ENCODE data around the gene HSD17B3. TPM values are rescaled to one million over a fixed set of nuclear protein-coding genes. Genes with fewer than 3 reads are reported as not detected.
A peak's percentile ranks its signal among the peaks of the same experiment; 100 is the strongest.

HSD17B3 gene
- total and polyA plus RNA-seq, 2 donors (not counting 1 experiment from before 2014, with no cell fraction given) = not detected

DNA sequence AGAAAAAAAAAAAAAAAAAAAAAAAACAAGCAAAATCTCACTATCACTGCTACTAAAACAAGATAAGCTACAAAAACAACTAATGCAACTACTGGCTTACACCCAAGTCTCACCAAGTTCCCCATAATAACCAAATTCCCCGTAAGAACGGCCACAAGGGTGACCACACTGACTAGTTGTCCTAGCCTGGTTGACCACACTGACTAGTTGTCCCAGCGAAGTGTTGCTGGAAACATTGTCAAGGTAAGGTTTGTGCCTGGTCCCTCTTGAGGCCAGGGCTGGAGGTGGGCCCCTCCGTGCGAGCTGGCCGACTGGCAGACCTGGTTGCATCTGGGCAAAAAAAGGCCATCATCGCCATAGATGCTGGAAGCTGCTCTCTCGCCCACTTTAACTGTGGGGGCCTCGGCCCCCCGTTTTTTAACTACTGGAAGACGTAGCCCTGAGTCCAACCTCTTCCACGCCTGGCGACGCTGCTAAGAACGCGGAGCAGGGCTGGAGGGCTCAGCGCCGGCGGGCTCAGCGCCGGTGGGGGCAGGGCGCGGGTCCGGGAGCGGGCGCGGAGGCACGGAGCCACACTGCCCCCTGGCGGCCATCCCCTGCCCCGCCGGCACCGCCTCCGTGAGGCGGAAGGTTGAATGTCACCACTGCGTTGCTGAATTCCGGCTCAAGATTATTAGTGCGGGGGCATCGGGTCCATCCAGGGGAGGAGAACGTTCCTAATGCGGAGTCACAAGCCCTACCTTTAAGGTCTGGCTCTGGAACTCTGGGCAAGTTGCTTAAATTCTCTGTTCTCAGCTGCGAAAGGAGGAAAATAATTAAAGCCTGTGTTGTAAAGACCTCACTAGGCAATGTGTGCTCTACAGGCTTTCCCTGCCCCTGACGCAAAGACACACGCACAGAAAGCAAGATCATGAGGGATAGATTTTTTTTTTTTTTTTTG, 84.0 kb downstream of the HSD17B3 start:
- Histone ChIP-seq H3K79me2 (ENCODE audit: control insufficient read depth, insufficient read depth, low read length) (no peaks in the 10 kb centered on the region), H3K4me1 (ENCODE audit: control insufficient read depth in 2 of 2, insufficient read depth in 2 of 2, low read length in 2 of 2) (peaks cover 10 to 14% of the 10 kb centered on the region in 2 donors), H4K20me1 (ENCODE audit: control insufficient read depth, insufficient read depth, low read length, poor library complexity, severe bottlenecking) (no peaks in the 10 kb centered on the region), H3K36me3 (replicated peaks in 1 of 2; ENCODE audit: control extremely low read depth in 1 of 2, control insufficient read depth in 1 of 2, extremely low read depth in 1 of 2, insufficient read depth in 2 of 2, low read length in 1 of 2) (no peaks in the 10 kb centered on the region), H3K4me3 (ENCODE audit: control extremely low read depth in 1 of 5, extremely low read depth in 1 of 5, insufficient read depth in 1 of 5, low read depth in 2 of 5, low read length in 4 of 5) (peak overlapping the region in 2 of 5 experiments; percentile 6), H3K9me3 (ENCODE audit: control extremely low read depth in 1 of 3, control insufficient read depth in 2 of 3, insufficient read depth in 1 of 3, low read length in 2 of 3) (peaks cover 0 to 6% (median 0%) of the 10 kb centered on the region in 3 donors), H3K9ac (ENCODE audit: low read length) (peak overlapping the region; percentile 1), H3K27me3 (replicated peaks in 1 of 4; ENCODE audit: control extremely low read depth in 1 of 4, control insufficient read depth in 3 of 4, insufficient read depth in 4 of 4, low read length in 3 of 4) (peaks cover 0 to 38% (median 14%) of the 10 kb centered on the region in 4 experiments), H3K4me2 (replicated peaks; ENCODE audit: low read depth, low read length, poor library complexity, severe bottlenecking) (peak overlapping the region; percentile 60), H2AFZ (ENCODE audit: insufficient read depth, low read depth, low read length, poor library complexity, severe bottlenecking) (peak overlapping the region; percentile 53), H3K27ac (ENCODE audit: low read length in 2 of 2) (no peak overlapping the region)
- Mint-ChIP-seq H3K9me3 (ENCODE audit: insufficient read depth) (no peaks in the 10 kb centered on the region), H3K4me3 (peak overlapping the region; percentile 55), H3K27ac (no peak overlapping the region), H3K27me3 (peaks cover 57% of the 10 kb centered on the region), H3K4me1 (peaks cover 7% of the 10 kb centered on the region)
- ATAC-seq (ENCODE audit: low read depth) (peak; percentile 77), DNase-seq (peak; percentile 71)
- intact Hi-C loops (cut with micrococcal nuclease) = loop anchor here (5.0 to 10.0 kb wide), 2 partner anchors 493 to 841 kb away; no protein-coding TSS in a partner anchor
- CTCF ChIA-PET = interaction anchor here (0.7 to 2.8 kb wide), 8 partner anchors 9 to 1537 kb away, joined by 3 to 18 read pairs (median 6); no protein-coding TSS in a partner anchor
- TF ChIP-seq EZH2 (IDR thresholded peaks at IDR 0.05; ENCODE audit: borderline replicate concordance, insufficient read depth, low read depth, low read length, poor library complexity, severe bottlenecking) = no peak
- TF ChIP-seq CTCF (IDR thresholded peaks at IDR 0.05) = peak; percentile 88
- 2% methylated on average over 43 of the region's 43 CpGs for WGBS (ENCODE audit: insufficient coverage)
- POLR2A ChIA-PET = no interaction called here

Data from B cell (primary cell).